ENCODE data around the gene UBE2H. TPM values are rescaled to one million over a fixed set of nuclear protein-coding genes. Genes with fewer than 3 reads are reported as not detected.

Gene UBE2H
- polyA plus RNA-seq, 1 of the 3 experiments (the other 2 are of a cell fraction), result 129 TPM

DNA sequence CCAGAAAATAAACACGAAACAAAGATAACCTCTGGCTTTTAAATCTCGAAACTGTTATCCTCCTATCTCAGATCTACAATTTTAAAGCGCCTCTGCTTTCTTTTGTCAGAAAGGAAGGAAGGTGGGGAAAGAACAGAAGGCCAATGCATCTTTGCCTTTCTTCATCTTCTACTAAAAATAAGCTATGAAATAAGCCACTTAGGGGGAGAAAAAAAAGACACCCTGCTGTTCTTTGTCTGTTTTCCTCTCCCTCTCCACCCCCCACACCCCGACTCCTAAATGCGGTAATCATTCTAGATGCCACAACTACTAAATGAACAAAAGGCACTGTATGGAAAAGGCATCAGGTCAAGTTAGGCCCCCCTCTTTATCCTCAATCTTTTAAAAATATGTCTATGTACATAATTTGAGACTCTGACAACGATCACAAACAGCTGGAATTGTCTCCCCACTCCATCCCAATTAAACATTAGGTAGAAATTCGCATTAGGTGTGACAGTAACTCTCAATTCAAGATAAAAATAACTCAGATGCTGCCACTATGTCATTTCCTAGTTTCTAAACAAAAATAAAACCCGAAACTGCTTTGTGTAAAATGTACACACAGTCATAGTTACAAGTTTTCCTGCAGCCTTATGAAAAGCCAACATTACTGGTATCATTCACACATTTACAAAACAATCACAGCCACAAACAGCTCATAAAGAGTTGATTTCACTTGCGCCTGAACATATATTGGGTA lies 2.4 kb downstream of the UBE2H start:
- TF ChIP-seq TCF12 (IDR thresholded peaks at IDR 0.05), result no peak
- TF ChIP-seq EZH2phosphoT487 (IDR thresholded peaks at IDR 0.05; ENCODE audit: borderline replicate concordance, low read depth), result no peak
- H3K4me2 ChIP-seq, result peak overlapping the region; percentile 83
- H3K79me2 ChIP-seq (ENCODE audit: insufficient read depth), result peaks cover 74% of the 10 kb centered on the region
- WGBS (ENCODE audit: low lambda C conversion rate), result 6% methylated on average over 9 of the region's 9 CpGs
- peak overlapping the region; percentile 90 to 97 for H3K27ac ChIP-seq (ENCODE audit: low read depth in 2 of 2, low read length in 1 of 2)
- peaks cover 39% of the 10 kb centered on the region for H3F3A ChIP-seq (replicated peaks; ENCODE audit: insufficient read depth)
- peak overlapping the region; percentile 78 to 86 for H3K4me3 ChIP-seq (ENCODE audit: low read depth in 2 of 2, low read length in 1 of 2)
- H2AFZ ChIP-seq (ENCODE audit: low read depth), result no peak overlapping the region
- no peaks in the 10 kb centered on the region for H3K9me2 ChIP-seq
- peaks cover 34% of the 10 kb centered on the region for H4K20me1 ChIP-seq (ENCODE audit: insufficient read depth)
- POLR2A ChIA-PET, result no interaction called here
- DNase-seq, result peak; percentile 44
- no peaks in the 10 kb centered on the region for H3K27me3 ChIP-seq (ENCODE audit: insufficient read depth)
- no peaks in the 10 kb centered on the region for H3K9me3 ChIP-seq
- H3K36me3 ChIP-seq (replicated peaks in 1 of 2; ENCODE audit: control insufficient read depth in 1 of 2, insufficient read depth in 2 of 2, low read length in 1 of 2), result peaks cover 0 to 24% of the 10 kb centered on the region in 2 experiments
- H3K9ac ChIP-seq, result peak overlapping the region; percentile 83
- peaks cover 14 to 20% of the 10 kb centered on the region in 2 experiments for H3K4me1 ChIP-seq (ENCODE audit: control insufficient read depth in 1 of 2, insufficient read depth in 2 of 2, low read depth in 1 of 2, low read length in 1 of 2)
- CTCF ChIA-PET, result interaction anchor here (0.6 to 5.8 kb wide), 7 partner anchors 9 to 478 kb away, joined by 3 to 35 read pairs (median 4); no protein-coding TSS in a partner anchor

- Histone ChIP-seq H3K79me2 (ENCODE audit: insufficient read depth) (peaks cover 83% of the 10 kb centered on the region), H3K27me3 (ENCODE audit: insufficient read depth) (no peaks in the 10 kb centered on the region), H3F3A (replicated peaks; ENCODE audit: insufficient read depth) (peaks cover 35% of the 10 kb centered on the region), H3K9me2 (no peaks in the 10 kb centered on the region), H3K4me2 (peak overlapping the region; percentile 83), H4K20me1 (ENCODE audit: insufficient read depth) (peaks cover 43% of the 10 kb centered on the region), H3K4me3 (ENCODE audit: low read depth in 2 of 2, low read length in 1 of 2) (peak overlapping the region; percentile 78 to 86), H2AFZ (ENCODE audit: low read depth) (no peak overlapping the region), H3K9me3 (no peaks in the 10 kb centered on the region), H3K4me1 (ENCODE audit: control insufficient read depth in 1 of 2, insufficient read depth in 2 of 2, low read depth in 1 of 2, low read length in 1 of 2) (peaks cover 14 to 20% of the 10 kb centered on the region in 2 experiments), H3K9ac (peak overlapping the region; percentile 83), H3K36me3 (replicated peaks in 1 of 2; ENCODE audit: control insufficient read depth in 1 of 2, insufficient read depth in 2 of 2, low read length in 1 of 2) (peaks cover 3 to 30% of the 10 kb centered on the region in 2 experiments), H3K27ac (ENCODE audit: low read depth in 2 of 2, low read length in 1 of 2) (peak overlapping the region; percentile 90 to 97)
- ChIA-PET CTCF (interaction anchor here (0.8 to 5.8 kb wide), 6 partner anchors 10 to 124 kb away, joined by 3 to 35 read pairs (median 4); no protein-coding TSS in a partner anchor), POLR2A (interaction anchor here (0.6 to 1.2 kb wide), 6 partner anchors 9 to 170 kb away, joined by 3 to 4 read pairs (median 3); no protein-coding TSS in a partner anchor)
- 9% methylated on average over 10 of the region's 10 CpGs for WGBS (ENCODE audit: low lambda C conversion rate)
- peak; percentile 47 for DNase-seq
- TF ChIP-seq CHD2 (IDR thresholded peaks at IDR 0.05; ENCODE audit: low read length, partially characterized antibody) (no peak), NRF1 (IDR thresholded peaks at IDR 0.05; ENCODE audit: low read depth, low read length) (no peak), MEF2A (IDR thresholded peaks at IDR 0.05; ENCODE audit: borderline replicate concordance, low read depth) (no peak), SMC3 (IDR thresholded peaks at IDR 0.05; ENCODE audit: low read depth, low read length) (no peak), TEAD4 (IDR thresholded peaks at IDR 0.05; ENCODE audit: borderline replicate concordance, insufficient read depth) (no peak), GATA2 (CRISPR knock-in tag; IDR thresholded peaks at IDR 0.05) (no peak), NFIC (IDR thresholded peaks at IDR 0.05; ENCODE audit: borderline replicate concordance) (no peak), RCOR1 (IDR thresholded peaks at IDR 0.05; ENCODE audit: low read length) (no peak), TCF12 (IDR thresholded peaks at IDR 0.05) (peak; percentile 19; the same call in 1 of the 2 replicates), GABPA (IDR thresholded peaks at IDR 0.05; ENCODE audit: low read depth) (no peak; the same call in 1 of the 2 replicates), RAD21 (IDR thresholded peaks at IDR 0.05; ENCODE audit: low read length) (peak; percentile 2; the same call in 1 of the 2 replicates), FOSL2 (IDR thresholded peaks at IDR 0.05; ENCODE audit: borderline replicate concordance, low read depth) (peak; percentile 31; the same call in 1 of the 2 replicates), ELF1 (IDR thresholded peaks at IDR 0.05) (no peak), EP300 (IDR thresholded peaks at IDR 0.05; ENCODE audit: borderline replicate concordance in 1 of 2, low read depth in 1 of 2, low read length in 1 of 2) (0 out of 4 replicates have a peak, but pooled peaks of 1 of the 2 experiments have one; percentile 7), EZH2phosphoT487 (IDR thresholded peaks at IDR 0.05; ENCODE audit: borderline replicate concordance, low read depth) (no peak)
- TF ChIP-seq, protein P1, sequence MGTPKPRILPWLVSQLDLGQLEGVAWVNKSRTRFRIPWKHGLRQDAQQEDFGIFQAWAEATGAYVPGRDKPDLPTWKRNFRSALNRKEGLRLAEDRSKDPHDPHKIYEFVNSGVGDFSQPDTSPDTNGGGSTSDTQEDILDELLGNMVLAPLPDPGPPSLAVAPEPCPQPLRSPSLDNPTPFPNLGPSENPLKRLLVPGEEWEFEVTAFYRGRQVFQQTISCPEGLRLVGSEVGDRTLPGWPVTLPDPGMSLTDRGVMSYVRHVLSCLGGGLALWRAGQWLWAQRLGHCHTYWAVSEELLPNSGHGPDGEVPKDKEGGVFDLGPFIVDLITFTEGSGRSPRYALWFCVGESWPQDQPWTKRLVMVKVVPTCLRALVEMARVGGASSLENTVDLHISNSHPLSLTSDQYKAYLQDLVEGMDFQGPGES (IDR thresholded peaks at IDR 0.05; ENCODE audit: low read depth, low read length), result no peak
- TF ChIP-seq, protein P2, sequence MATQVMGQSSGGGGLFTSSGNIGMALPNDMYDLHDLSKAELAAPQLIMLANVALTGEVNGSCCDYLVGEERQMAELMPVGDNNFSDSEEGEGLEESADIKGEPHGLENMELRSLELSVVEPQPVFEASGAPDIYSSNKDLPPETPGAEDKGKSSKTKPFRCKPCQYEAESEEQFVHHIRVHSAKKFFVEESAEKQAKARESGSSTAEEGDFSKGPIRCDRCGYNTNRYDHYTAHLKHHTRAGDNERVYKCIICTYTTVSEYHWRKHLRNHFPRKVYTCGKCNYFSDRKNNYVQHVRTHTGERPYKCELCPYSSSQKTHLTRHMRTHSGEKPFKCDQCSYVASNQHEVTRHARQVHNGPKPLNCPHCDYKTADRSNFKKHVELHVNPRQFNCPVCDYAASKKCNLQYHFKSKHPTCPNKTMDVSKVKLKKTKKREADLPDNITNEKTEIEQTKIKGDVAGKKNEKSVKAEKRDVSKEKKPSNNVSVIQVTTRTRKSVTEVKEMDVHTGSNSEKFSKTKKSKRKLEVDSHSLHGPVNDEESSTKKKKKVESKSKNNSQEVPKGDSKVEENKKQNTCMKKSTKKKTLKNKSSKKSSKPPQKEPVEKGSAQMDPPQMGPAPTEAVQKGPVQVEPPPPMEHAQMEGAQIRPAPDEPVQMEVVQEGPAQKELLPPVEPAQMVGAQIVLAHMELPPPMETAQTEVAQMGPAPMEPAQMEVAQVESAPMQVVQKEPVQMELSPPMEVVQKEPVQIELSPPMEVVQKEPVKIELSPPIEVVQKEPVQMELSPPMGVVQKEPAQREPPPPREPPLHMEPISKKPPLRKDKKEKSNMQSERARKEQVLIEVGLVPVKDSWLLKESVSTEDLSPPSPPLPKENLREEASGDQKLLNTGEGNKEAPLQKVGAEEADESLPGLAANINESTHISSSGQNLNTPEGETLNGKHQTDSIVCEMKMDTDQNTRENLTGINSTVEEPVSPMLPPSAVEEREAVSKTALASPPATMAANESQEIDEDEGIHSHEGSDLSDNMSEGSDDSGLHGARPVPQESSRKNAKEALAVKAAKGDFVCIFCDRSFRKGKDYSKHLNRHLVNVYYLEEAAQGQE (IDR thresholded peaks at IDR 0.05; ENCODE audit: low read depth, low read length), result 0 out of 2 replicates have a peak, but pooled peaks have one; percentile 8
Observed at GRCh38 chr7:129949292-129950133, 3.2 kb downstream of the UBE2H start.

All from SK-N-SH (cell line).